ENCODE data around the gene ROR1.

- TF ChIP-seq POLR2AphosphoS5 (IDR thresholded peaks at IDR 0.05; ENCODE audit: low read depth, low read length) = no peak
- TF ChIP-seq REST (IDR thresholded peaks at IDR 0.05; ENCODE audit: insufficient read depth in 1 of 2, low read depth in 2 of 2, low read length in 2 of 2) = no peak
- TF ChIP-seq TAF1 (IDR thresholded peaks at IDR 0.05; ENCODE audit: borderline replicate concordance, insufficient read depth, low read length) = no peak
- no peak for TF ChIP-seq SIN3A (IDR thresholded peaks at IDR 0.05; ENCODE audit: borderline replicate concordance, insufficient read depth, low read length)
Measured at GRCh38 chr1:63984930-63985290, 211.1 kb downstream of the ROR1 start.
